Inferior parietal cortex (tissue), 1 donor: ENCODE measurements around the gene SELENOI.
"Not testable (repeated sequence)": the region's sequence is repeated elsewhere in the genome, so short reads cannot be mapped to it uniquely, and the experiment has no call there.

ENCODE experiments used
- DNase-seq: peaks from one replicate; pipeline ENCODE4 v3.0.0-alpha.2; 2016; ENCODE audit errors: extremely low spot score

The SELENOI gene

GRCh38 chr2:26327291-26328272 is 18.4 kb upstream of the SELENOI start:
- DNase-seq, result no peak

- not testable (repeated sequence) for DNase-seq
Observed at GRCh38 chr2:26329083-26329482, 16.9 kb upstream of the SELENOI start.

- peak; percentile 87 for DNase-seq
Observed at GRCh38 chr2:26330114-26330549, 15.8 kb upstream of the SELENOI start.

DNA sequence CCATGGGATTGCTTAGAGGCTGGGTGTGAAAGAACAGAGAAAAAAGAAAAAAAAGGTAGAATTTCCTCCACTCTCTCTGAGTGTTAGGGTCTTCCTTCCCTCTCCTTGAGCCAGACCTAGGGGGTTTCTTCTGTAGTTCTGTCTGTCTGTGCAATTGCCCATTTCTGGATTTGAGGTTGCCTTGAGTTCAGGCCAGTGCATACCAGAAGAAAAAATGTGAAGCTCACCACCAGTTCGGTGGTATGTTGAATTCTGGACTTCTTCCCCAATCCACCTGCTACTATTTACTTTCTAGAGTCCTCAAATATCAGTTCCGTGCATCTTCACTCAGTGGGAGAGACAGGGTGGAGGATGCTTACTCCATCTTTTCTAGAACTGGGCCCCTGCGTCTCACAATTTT is 15.3 kb upstream of the SELENOI start:
- DNase-seq, result no peak

DNA sequence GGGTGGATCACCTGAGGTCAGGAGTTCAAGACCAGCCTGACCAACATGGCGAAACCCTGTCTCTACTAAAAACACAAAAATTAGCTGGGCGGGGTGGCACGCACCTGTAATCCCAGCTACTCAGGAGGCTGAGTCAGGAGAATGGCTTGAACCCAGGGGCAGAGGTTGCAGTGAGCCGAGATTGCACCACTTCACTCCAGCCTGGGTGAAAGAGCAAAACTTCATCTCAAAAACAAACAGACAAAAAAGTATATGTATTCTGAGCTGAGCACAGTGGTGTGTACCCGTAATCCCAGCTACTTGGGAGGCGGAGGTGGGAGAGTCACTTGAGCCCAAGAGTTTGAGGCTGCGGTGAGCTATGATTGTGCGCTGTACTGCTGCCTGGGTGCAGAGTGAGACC is 14.6 kb upstream of the SELENOI start:
- DNase-seq, result not testable (repeated sequence)

DNA sequence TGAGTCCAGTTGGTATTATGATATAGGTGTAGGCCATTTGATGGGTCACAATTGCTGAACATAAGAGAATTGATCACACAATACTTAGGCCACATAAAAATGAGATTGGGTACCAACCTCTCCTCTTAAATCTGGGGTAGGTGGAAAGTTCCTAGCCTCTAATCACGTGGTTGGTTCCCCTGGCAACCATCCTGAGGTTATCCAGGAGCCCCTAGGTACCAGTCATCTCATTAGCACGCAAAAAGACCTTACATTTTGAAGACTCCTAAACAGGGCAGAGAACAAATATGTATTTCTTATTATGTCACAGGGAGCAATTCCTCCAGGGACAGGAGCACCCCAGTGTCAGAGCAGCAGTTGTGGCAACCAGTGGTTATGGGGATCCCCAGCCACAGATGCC is 12.7 kb upstream of the SELENOI start:
- DNase-seq, result no peak

- no peak for DNase-seq
Observed at GRCh38 chr2:26335231-26335630, 10.7 kb upstream of the SELENOI start.

DNA sequence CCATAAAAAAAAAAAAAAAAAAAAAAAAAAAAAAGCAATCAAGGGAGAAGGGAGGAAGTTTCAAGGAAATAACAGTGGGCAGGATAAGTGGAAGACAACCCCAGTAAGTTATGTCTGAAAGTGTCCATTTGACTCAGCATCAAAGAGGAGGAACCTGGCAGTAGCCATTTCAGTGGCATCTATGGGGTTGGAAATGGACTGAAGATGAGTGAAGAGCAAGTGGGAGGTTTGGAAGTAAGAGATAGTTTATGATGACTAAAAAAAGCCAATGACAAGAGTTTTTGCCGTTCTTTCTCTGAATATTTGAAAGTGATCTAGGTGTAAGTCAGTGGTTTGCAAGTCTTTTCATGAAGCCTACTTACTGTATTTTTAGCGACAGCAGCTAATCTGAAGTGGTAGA is 9.2 kb upstream of the SELENOI start:
- DNase-seq, result no peak

DNA sequence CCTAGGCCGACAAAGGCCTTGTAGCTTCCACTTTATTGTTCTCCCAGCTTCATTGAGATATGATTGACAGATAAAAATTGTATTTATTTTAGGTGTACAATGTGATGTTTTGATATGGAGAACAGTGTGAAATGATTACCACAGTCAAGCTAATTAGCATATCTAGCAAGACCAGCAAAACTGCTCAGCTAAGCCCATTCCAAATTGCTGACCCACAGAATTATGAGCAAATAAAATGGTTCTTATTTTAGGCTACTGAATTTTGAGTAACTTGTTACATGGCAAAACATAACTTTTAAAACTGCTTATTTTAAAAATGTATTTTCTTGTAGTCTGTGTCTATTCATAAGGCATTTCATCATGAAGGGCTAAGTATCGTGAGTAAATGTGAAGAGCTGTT is 8.6 kb upstream of the SELENOI start:
- DNase-seq, result no peak

DNA sequence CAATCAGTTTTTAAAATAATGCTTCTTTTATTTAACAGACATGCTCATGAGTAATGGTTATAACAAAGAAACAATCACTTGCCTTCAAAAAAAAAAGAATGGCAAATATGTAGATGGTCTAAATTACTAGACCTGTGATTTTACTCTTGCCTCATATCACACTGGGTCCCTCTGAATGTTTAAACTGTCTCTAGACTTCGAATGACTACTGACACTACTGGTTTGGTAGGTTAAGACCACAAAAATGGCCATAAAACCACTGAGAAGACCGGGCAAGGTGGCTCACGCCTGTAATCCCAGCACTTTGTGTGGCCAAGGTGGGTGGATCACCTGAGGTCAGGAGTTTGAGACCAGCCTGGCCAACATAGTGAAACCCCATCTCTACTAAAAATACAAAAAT is 5.1 kb upstream of the SELENOI start:
- DNase-seq, result no peak

GRCh38 chr2:26344581-26345282 is 1.2 kb upstream of the SELENOI start:
- no peak for DNase-seq

- DNase-seq, result no peak
Observed at GRCh38 chr2:26345283-26345544, 729 bp upstream of the SELENOI start.

DNA sequence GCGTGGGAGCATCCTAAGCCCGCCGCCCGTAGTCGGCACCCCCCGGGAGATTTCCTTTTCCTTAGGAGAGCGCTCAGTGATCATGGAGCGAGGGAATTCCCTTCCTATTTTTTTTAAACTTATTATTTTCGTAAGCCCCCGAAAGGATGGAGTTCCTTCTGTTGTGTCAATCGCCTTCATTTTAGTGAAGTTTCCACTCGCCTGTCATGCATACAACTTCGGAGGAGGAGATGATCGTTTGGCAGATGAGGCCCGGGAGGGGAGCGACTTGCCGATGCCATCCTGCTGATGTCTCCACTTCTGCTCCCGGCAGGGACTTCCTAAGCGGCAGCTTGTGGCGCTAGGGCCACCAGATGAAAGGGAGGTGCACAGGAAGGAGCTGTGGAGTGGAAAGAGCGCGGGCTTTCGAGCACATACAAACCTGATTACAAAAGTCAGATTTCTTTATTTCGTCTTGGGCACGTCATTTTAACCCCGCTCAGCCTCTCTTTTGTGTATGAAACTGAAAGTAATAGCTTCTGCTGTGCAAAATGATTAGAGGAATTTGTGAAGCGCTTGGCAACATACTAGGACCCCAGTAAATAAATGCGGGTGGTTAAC is 611 bp downstream of the SELENOI start, which contains the start of gene ADGRF3:
Gene ADGRF3, minus strand, starts transcription at position 336 of the 600 bp plus-strand sequence. CDS start 555 bp downstream, outside the sequence.
- peak; percentile 56 for DNase-seq

GRCh38 chr2:26347286-26347865 is 1.4 kb downstream of the SELENOI start:
- no peak for DNase-seq

DNA sequence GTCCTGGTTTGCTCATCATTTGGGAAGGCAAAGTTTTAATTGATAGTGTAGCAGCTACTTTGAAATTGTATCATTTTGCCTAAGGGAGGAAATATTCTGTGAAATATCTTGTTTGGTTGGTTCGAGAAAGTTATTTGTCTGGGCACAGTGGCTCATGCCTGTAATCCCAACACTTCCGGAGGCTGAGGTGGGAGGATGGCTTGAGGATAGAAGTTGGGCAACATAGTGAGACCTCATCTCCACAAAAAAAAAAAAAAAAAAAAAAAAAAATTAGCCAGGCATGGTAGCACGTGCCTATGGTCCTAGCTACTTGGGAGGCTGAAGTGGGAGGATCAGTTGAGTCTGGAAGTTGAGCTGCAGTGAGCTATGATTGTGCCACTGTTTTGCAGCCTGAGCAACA is 3.7 kb downstream of the SELENOI start:
- DNase-seq, result no peak

- DNase-seq, result no peak
Observed at GRCh38 chr2:26351375-26352090, 5.6 kb downstream of the SELENOI start.

GRCh38 chr2:26352892-26353291 is 6.9 kb downstream of the SELENOI start:
- no peak for DNase-seq

DNA sequence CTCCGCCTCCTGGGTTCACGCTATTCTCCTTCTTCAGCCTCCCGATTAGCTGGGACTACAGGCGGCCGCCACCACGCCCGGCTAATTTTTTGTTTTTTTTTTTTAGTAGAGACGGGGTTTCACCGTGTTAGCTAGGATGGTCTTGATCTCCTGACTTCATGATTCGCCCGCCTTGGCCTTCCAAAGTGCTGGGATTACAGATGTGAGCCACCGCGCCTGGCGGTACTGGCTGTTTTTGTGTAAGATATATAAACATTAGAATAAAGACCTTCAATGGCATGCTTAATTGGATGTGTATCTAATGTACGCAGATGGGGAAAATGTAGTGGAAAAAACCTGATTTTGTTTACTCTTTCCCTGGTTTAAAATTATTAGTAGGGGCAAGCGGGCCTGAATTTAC is 8.5 kb downstream of the SELENOI start:
- DNase-seq, result not testable (repeated sequence)

- DNase-seq, result peak; percentile 64
Observed at GRCh38 chr2:26355038-26355995, 9.4 kb downstream of the SELENOI start.

- no peak for DNase-seq
Observed at GRCh38 chr2:26356111-26356510, 10.2 kb downstream of the SELENOI start.
